NCI-H526 (cell line): Measurements from ENCODE around the gene TBC1D8.
"Not testable (repeated sequence)": the region's sequence is repeated elsewhere in the genome, so short reads cannot be mapped to it uniquely, and the experiment has no call there.

Experiments used
- DNase-seq, 2 experiments: peaks; one replicate each; lab custom pipeline; 2025; lab: John Stamatoyannopoulos, UW

Gene TBC1D8

GRCh38 chr2:101064505-101064867, 86.7 kb downstream of the TBC1D8 start:
- no peak for DNase-seq

- DNase-seq, result no peak
Observed at GRCh38 chr2:101064125-101064502, 87.1 kb downstream of the TBC1D8 start.

- no peak for DNase-seq
Observed at GRCh38 chr2:101063352-101064124, 87.6 kb downstream of the TBC1D8 start.

GRCh38 chr2:101058386-101058785, 92.8 kb downstream of the TBC1D8 start:
- no peak for DNase-seq

GRCh38 chr2:101057051-101057933, 93.9 kb downstream of the TBC1D8 start:
- DNase-seq, result no peak

- no peak for DNase-seq
Observed at GRCh38 chr2:101053117-101053516, 98.1 kb downstream of the TBC1D8 start.

GRCh38 chr2:101052147-101052546, 99.0 kb downstream of the TBC1D8 start:
- no peak for DNase-seq

GRCh38 chr2:101050886-101051285, 100.3 kb downstream of the TBC1D8 start:
- DNase-seq, result not testable (repeated sequence)

GRCh38 chr2:101048756-101049155, 102.4 kb downstream of the TBC1D8 start:
- DNase-seq, result no peak

- DNase-seq, result no peak
Observed at GRCh38 chr2:101047774-101048173, 103.4 kb downstream of the TBC1D8 start.

GRCh38 chr2:101047075-101047766, 104.0 kb downstream of the TBC1D8 start:
- DNase-seq, result no peak

- no peak for DNase-seq
Observed at GRCh38 chr2:101045330-101045729, 105.9 kb downstream of the TBC1D8 start.

GRCh38 chr2:101041413-101041812, 109.8 kb downstream of the TBC1D8 start:
- no peak for DNase-seq

- DNase-seq, result no peak
Observed at GRCh38 chr2:101040761-101041160, 110.4 kb downstream of the TBC1D8 start.

- no peak for DNase-seq
Observed at GRCh38 chr2:101040072-101040471, 111.1 kb downstream of the TBC1D8 start.

GRCh38 chr2:101038455-101039255, 112.5 kb downstream of the TBC1D8 start:
- DNase-seq, result peak in 1 of 2 experiments; percentile 18

GRCh38 chr2:101037161-101037755, 113.9 kb downstream of the TBC1D8 start:
- no peak for DNase-seq

- peak in 1 of 2 experiments; percentile 19 for DNase-seq
Observed at GRCh38 chr2:101036562-101036961, 114.6 kb downstream of the TBC1D8 start.

- DNase-seq, result no peak
Observed at GRCh38 chr2:101032084-101032776, 119.0 kb downstream of the TBC1D8 start.

- DNase-seq, result no peak
Observed at GRCh38 chr2:101030866-101031554, 120.2 kb downstream of the TBC1D8 start.
